ENCODE data around the gene RFX3.

Gene RFX3

GRCh38 chr9:3479514-3480352 is 46.1 kb downstream of the RFX3 start:
- DNase-seq (ENCODE audit: extremely low spot score, insufficient read length, low read depth) (no peak), FAIRE-seq (peak; percentile 89)

GRCh38 chr9:3478549-3478953 is 47.2 kb downstream of the RFX3 start:
- peak; percentile 94 for FAIRE-seq
- DNase-seq (ENCODE audit: extremely low spot score, insufficient read length, low read depth), result no peak

GRCh38 chr9:3477236-3477834 is 48.5 kb downstream of the RFX3 start:
- peak; percentile 92 for FAIRE-seq
- DNase-seq (ENCODE audit: extremely low spot score, insufficient read length, low read depth), result no peak

GRCh38 chr9:3475300-3476020 is 50.3 kb downstream of the RFX3 start:
- FAIRE-seq, result peak; percentile 93
- DNase-seq (ENCODE audit: extremely low spot score, insufficient read length, low read depth), result no peak

- DNase-seq (ENCODE audit: extremely low spot score, insufficient read length, low read depth) (no peak), FAIRE-seq (peak; percentile 15)
Measured at GRCh38 chr9:3474821-3475220, 51.0 kb downstream of the RFX3 start.

GRCh38 chr9:3473405-3473804 is 52.4 kb downstream of the RFX3 start:
- FAIRE-seq, result peak; percentile 87

GRCh38 chr9:3471883-3472282 is 53.9 kb downstream of the RFX3 start:
- DNase-seq (ENCODE audit: extremely low spot score, insufficient read length, low read depth) (no peak), FAIRE-seq (no peak)

More at GRCh38 chr9:3473405-3473804, 52.4 kb downstream of the RFX3 start:
- DNase-seq (ENCODE audit: extremely low spot score, insufficient read length, low read depth), result no peak

GRCh38 chr9:3468421-3469205 is 57.2 kb downstream of the RFX3 start:
- DNase-seq (ENCODE audit: extremely low spot score, insufficient read length, low read depth) (no peak), FAIRE-seq (no peak)

GRCh38 chr9:3467593-3468219 is 58.1 kb downstream of the RFX3 start:
- DNase-seq (ENCODE audit: extremely low spot score, insufficient read length, low read depth) (peak; percentile 17), FAIRE-seq (peak; percentile 82)

- FAIRE-seq, result no peak
- DNase-seq (ENCODE audit: extremely low spot score, insufficient read length, low read depth), result no peak
Measured at GRCh38 chr9:3464033-3464638, 61.7 kb downstream of the RFX3 start.

- no peak for DNase-seq (ENCODE audit: extremely low spot score, insufficient read length, low read depth)
- peak; percentile 15 for FAIRE-seq
Measured at GRCh38 chr9:3458806-3459475, 66.9 kb downstream of the RFX3 start.

- FAIRE-seq (no peak), DNase-seq (ENCODE audit: extremely low spot score, insufficient read length, low read depth) (no peak)
Measured at GRCh38 chr9:3457175-3457574, 68.6 kb downstream of the RFX3 start.

GRCh38 chr9:3455717-3456116 is 70.1 kb downstream of the RFX3 start:
- DNase-seq (ENCODE audit: extremely low spot score, insufficient read length, low read depth) (no peak), FAIRE-seq (no peak)

GRCh38 chr9:3455094-3455493 is 70.7 kb downstream of the RFX3 start:
- FAIRE-seq (no peak), DNase-seq (ENCODE audit: extremely low spot score, insufficient read length, low read depth) (no peak)

GRCh38 chr9:3451956-3452355 is 73.8 kb downstream of the RFX3 start:
- DNase-seq (ENCODE audit: extremely low spot score, insufficient read length, low read depth) (no peak), FAIRE-seq (no peak)

- DNase-seq (ENCODE audit: extremely low spot score, insufficient read length, low read depth) (no peak), FAIRE-seq (no peak)
Measured at GRCh38 chr9:3447788-3448187, 78.0 kb downstream of the RFX3 start.

GRCh38 chr9:3447143-3447542 is 78.7 kb downstream of the RFX3 start:
- FAIRE-seq, result no peak
- no peak for DNase-seq (ENCODE audit: extremely low spot score, insufficient read length, low read depth)

GRCh38 chr9:3446313-3446712 is 79.5 kb downstream of the RFX3 start:
- DNase-seq (ENCODE audit: extremely low spot score, insufficient read length, low read depth) (no peak), FAIRE-seq (no peak)

GRCh38 chr9:3444016-3444415 is 81.8 kb downstream of the RFX3 start:
- FAIRE-seq (no peak), DNase-seq (ENCODE audit: extremely low spot score, insufficient read length, low read depth) (no peak)
